OCI-LY3 (cell line): Measurements from ENCODE around the gene POPDC2.

Experiments used
- H2AFZ ChIP-seq: fragments of 200-600, 300-600 bp; shearing (Covaris generic); 2 replicates; pipeline ENCODE4 v1.6.0; 2014; ENCODE audit warnings: antibody characterized with exemption, low read depth, low read length
- H3K27ac ChIP-seq: fragments of 200-600, 300-600 bp; sonication (generic); 2 replicates; pipeline ENCODE4 v1.5.1; 2014; ENCODE audit warnings: mild to moderate bottlenecking, low read length, moderate library complexity, mixed read lengths
- H3K27me3 ChIP-seq: fragments of 200-600, 300-600 bp; sonication (generic); 2 replicates; pipeline ENCODE4 v1.6.1; 2014; ENCODE audit warnings: low read depth, low read length, mixed read lengths
- H3K36me3 ChIP-seq: fragments of 200-600, 300-600 bp; sonication (generic); replicated peaks from 2 replicates; pipeline ENCODE3; 2014; ENCODE audit warnings: low read depth, low read length, mixed read lengths
- H3K4me1 ChIP-seq: fragments of 300-600, 200-600 bp; sonication (generic); 2 replicates; pipeline ENCODE4 v1.6.1; 2014; ENCODE audit warnings: low read length, mixed read lengths
- H3K4me2 ChIP-seq: fragments of 200-600, 300-600 bp; sonication (generic); 2 replicates; pipeline ENCODE4 v1.6.1; 2014; ENCODE audit warnings: low read length, mixed read lengths
- H3K4me3 ChIP-seq: fragments of 300-600, 200-600 bp; sonication (generic); 2 replicates; pipeline ENCODE4 v1.5.1; 2014; ENCODE audit warnings: antibody characterized with exemption, mild to moderate bottlenecking, low read length, moderate library complexity
- H3K79me2 ChIP-seq: fragments of 300-600, 200-600 bp; shearing (Covaris generic); 2 replicates; pipeline ENCODE4 v1.6.1; 2014; ENCODE audit warnings: mild to moderate bottlenecking, low read length, mixed read lengths
- H3K9ac ChIP-seq: fragments of 300-600, 200-600 bp; shearing (Covaris generic); 2 replicates; pipeline ENCODE4 v1.6.0; 2014; ENCODE audit warnings: mild to moderate bottlenecking, low read length, moderate library complexity
- H3K9me3 ChIP-seq: fragments of 200-600, 300-600 bp; shearing (Covaris generic); 2 replicates; pipeline ENCODE4 v1.6.1; 2014; ENCODE audit warnings: low read length, mixed read lengths; ENCODE audit not compliant: insufficient read depth
- H4K20me1 ChIP-seq: fragments of 200-600, 300-600 bp; sonication (generic); 2 replicates; pipeline ENCODE4 v1.6.1; 2016; ENCODE audit warnings: low read length, mixed read lengths; ENCODE audit not compliant: insufficient read depth
- EZH2phosphoT487 ChIP-seq: fragments of 200-600 bp; shearing (Covaris generic); IDR thresholded peaks from 2 replicates; pipeline ENCODE4 v1.6.1; 2018; ENCODE audit warnings: antibody characterized with exemption, mixed run types, low read depth
- TF ChIP-seq, protein P1 (sequence below): fragments of 200-600, 300-600 bp; sonication (generic); IDR thresholded peaks from 2 replicates; pipeline ENCODE4 v1.5.1; 2014; ENCODE audit warnings: antibody characterized with exemption, low read length, low read depth

The POPDC2 gene

DNA sequence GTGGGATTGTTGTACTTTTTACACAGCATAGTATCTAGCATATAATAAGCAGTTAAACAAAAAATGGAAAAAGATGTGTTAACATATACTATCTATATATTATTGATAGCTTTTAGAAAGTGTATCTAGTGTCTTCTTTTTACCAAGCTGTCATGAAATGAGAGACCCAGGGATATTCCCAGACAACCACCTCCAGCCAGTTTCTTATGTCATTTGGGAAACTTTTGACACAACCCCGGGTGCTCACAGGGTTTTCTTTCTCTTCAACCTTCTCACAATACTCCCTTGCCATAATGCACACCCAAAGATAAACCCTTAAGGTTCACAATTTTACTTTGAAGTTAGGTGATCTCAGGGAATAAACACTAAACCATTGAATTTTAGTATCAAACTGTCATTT, 67.5 kb downstream of the POPDC2 start:
- Histone ChIP-seq H3K4me1 (peaks cover 57% of the 10 kb centered on the region), H3K9ac (no peak overlapping the region), H3K9me3 (no peaks in the 10 kb centered on the region), H3K79me2 (no peaks in the 10 kb centered on the region), H3K27ac (0 out of 2 replicates have a peak overlapping the region, but pooled peaks have one; percentile 14), H3K36me3 (peaks cover 35% of the 10 kb centered on the region), H3K4me3 (no peak overlapping the region), H3K27me3 (no peaks in the 10 kb centered on the region), H2AFZ (no peak overlapping the region), H4K20me1 (no peaks in the 10 kb centered on the region), H3K4me2 (peak overlapping the region; percentile 12; the same call in 1 of the 2 replicates)
- no peak for TF ChIP-seq EZH2phosphoT487
- TF ChIP-seq, protein P1, sequence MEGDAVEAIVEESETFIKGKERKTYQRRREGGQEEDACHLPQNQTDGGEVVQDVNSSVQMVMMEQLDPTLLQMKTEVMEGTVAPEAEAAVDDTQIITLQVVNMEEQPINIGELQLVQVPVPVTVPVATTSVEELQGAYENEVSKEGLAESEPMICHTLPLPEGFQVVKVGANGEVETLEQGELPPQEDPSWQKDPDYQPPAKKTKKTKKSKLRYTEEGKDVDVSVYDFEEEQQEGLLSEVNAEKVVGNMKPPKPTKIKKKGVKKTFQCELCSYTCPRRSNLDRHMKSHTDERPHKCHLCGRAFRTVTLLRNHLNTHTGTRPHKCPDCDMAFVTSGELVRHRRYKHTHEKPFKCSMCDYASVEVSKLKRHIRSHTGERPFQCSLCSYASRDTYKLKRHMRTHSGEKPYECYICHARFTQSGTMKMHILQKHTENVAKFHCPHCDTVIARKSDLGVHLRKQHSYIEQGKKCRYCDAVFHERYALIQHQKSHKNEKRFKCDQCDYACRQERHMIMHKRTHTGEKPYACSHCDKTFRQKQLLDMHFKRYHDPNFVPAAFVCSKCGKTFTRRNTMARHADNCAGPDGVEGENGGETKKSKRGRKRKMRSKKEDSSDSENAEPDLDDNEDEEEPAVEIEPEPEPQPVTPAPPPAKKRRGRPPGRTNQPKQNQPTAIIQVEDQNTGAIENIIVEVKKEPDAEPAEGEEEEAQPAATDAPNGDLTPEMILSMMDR, result no peak
